C4-2B (cell line): Measurements from ENCODE around the gene BICDL1.

Experiments
- CTCF ChIP-seq: fragments of 450-650 bp; conservative IDR thresholded peaks from 2 replicates; pipeline ENCODE4 v1.5.1; 2017; ENCODE audit warnings: mild to moderate bottlenecking
- ZFX ChIP-seq: fragments of 450-650 bp; IDR thresholded peaks from 2 replicates; pipeline ENCODE4 v1.6.1; 2017

DNA sequence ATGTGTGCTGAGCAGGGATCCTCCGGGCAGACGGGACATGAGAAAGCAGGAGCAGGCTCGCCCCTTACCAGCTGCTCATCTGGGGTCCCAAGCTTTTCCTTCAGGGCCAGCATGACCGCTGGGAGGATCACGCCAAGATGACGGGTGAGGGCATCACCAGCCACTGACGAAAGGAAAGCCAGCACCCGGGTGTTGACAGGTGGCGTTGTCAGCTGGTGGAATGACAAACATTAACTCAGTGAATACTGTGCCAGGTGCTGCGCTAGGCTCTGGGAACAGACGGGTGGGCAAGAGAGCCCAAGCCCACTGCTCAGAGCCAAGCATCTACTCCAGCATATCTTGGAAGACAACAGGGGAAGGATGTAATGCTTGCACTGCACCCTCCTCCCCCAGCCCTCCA is 148.8 kb downstream of the BICDL1 start:
- TF ChIP-seq CTCF (no peak), ZFX (no peak)
